Ascending aorta (tissue), 2 donors: Measurements from ENCODE around the gene UBALD2. TPM values are rescaled to one million over a fixed set of nuclear protein-coding genes. Genes with fewer than 3 reads are reported as not detected.

Experiments used
- DNase-seq, 2 donors: peaks; one replicate each; pipeline ENCODE4 v3.0.0-alpha.2; 2019; ENCODE audit warnings: low spot score in 2 of 2
- H3K27ac ChIP-seq, 2 donors: fragments of 200-600 bp; sonication (generic); one replicate each; pipeline ENCODE4 v1.5.1; 2016 to 2017; ENCODE audit warnings: mild to moderate bottlenecking in 1 of 2
- H3K27me3 ChIP-seq: fragments of 200-600 bp; sonication (generic); one replicate; pipeline ENCODE4 v1.5.1; 2017
- H3K36me3 ChIP-seq, 2 donors: fragments of 200-600 bp; sonication (generic); one replicate each; pipeline ENCODE4 v1.5.1; 2016
- H3K4me1 ChIP-seq, 2 donors: fragments of 200-600 bp; sonication (generic); one replicate each; pipeline ENCODE4 v1.5.1; 2016 to 2017; ENCODE audit warnings: mild to moderate bottlenecking in 1 of 2
- H3K4me3 ChIP-seq, 2 donors: fragments of 200-600 bp; sonication (generic); one replicate each; pipeline ENCODE4 v1.5.1; 2016 to 2017; ENCODE audit warnings: mild to moderate bottlenecking in 1 of 2
- H3K9me3 ChIP-seq, 2 donors: fragments of 200-600 bp; sonication (generic); one replicate each; pipeline ENCODE4 v1.5.1; 2016
- intact Hi-C: fragments of 100-400 bp; cut with DNase I; formaldehyde crosslinking; loops from one replicate; pipeline ENCODE4 v1.15.1; 2023
- total RNA-seq: library from RNA; depleted of rRNA; stranded (reverse); fragments of >200 nt; gene quantifications from one replicate; pipeline ENCODE4 v1.1.0, GENCODE V29; 2016
- TF ChIP-seq, protein P1 (sequence below), 3 experiments: fragments of 200-600 bp in 2 of 3; fragments of 450-650 bp in 1 of 3; sonication (generic) in 2 of 3; IDR thresholded peaks; one replicate each; pipeline ENCODE4 v1.5.1; 2016 to 2019; ENCODE audit warnings: antibody characterized with exemption in 3 of 3, mild to moderate bottlenecking in 1 of 3, moderate library complexity in 1 of 3

The UBALD2 gene
- total RNA-seq, 1 donor from 2014 or later: 15.9 TPM

DNA sequence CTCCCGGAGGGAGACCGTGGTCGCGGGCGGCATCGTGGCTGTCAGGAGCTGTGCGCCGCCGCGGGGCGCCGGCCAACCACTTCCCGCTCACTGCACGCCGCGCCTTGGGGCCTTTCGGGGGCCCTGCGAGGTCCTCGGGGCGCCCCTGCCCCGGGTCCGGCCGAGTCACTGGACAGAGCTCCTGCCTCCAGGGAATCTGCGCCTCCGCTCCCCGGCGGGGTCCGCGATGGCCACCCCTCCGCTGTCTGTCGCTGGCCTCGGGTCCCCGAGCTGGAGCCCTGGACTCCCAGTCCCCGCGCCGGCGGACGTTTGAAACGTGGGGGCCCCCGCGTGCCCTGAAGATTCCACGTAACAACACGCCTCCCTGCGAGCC is 42.8 kb downstream of the UBALD2 start, which contains the start of gene QRICH2:
QRICH2 (minus strand) TSS at position 311 of the 373 bp plus-strand sequence; CDS start at position 33, 278 bp downstream.
- Histone ChIP-seq H3K4me1 (no peaks in the 10 kb centered on the region), H3K27me3 (no peaks in the 10 kb centered on the region), H3K36me3 (peaks cover 34 to 51% of the 10 kb centered on the region in 2 donors), H3K27ac (no peak within 1 kb of the TSS), H3K9me3 (no peaks in the 10 kb centered on the region), H3K4me3 (no peak within 1 kb of the TSS)
- TF ChIP-seq, protein P1, sequence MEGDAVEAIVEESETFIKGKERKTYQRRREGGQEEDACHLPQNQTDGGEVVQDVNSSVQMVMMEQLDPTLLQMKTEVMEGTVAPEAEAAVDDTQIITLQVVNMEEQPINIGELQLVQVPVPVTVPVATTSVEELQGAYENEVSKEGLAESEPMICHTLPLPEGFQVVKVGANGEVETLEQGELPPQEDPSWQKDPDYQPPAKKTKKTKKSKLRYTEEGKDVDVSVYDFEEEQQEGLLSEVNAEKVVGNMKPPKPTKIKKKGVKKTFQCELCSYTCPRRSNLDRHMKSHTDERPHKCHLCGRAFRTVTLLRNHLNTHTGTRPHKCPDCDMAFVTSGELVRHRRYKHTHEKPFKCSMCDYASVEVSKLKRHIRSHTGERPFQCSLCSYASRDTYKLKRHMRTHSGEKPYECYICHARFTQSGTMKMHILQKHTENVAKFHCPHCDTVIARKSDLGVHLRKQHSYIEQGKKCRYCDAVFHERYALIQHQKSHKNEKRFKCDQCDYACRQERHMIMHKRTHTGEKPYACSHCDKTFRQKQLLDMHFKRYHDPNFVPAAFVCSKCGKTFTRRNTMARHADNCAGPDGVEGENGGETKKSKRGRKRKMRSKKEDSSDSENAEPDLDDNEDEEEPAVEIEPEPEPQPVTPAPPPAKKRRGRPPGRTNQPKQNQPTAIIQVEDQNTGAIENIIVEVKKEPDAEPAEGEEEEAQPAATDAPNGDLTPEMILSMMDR (IDR thresholded peaks at IDR 0.05): no peak
- no peak for DNase-seq
- intact Hi-C loops: no loop called here

- no peak overlapping the region for H3K4me3 ChIP-seq
- peaks cover 46 to 60% of the 10 kb centered on the region in 2 donors for H3K36me3 ChIP-seq
- no peaks in the 10 kb centered on the region for H3K27me3 ChIP-seq
- TF ChIP-seq, protein P1 (IDR thresholded peaks at IDR 0.05): no peak
- no peak for DNase-seq
- no peaks in the 10 kb centered on the region for H3K4me1 ChIP-seq
- no peaks in the 10 kb centered on the region for H3K9me3 ChIP-seq
- H3K27ac ChIP-seq: no peak overlapping the region
- intact Hi-C loops: no loop called here
Observed at GRCh38 chr17:76309461-76309860, 44.3 kb downstream of the UBALD2 start.

GRCh38 chr17:76312735-76313134 is 47.6 kb downstream of the UBALD2 start:
- TF ChIP-seq, protein P1 (IDR thresholded peaks at IDR 0.05): no peak
- intact Hi-C loops: no loop called here
- H3K4me3 ChIP-seq: no peak overlapping the region
- no peak overlapping the region for H3K27ac ChIP-seq
- no peaks in the 10 kb centered on the region for H3K9me3 ChIP-seq
- peaks cover 40 to 57% of the 10 kb centered on the region in 2 donors for H3K36me3 ChIP-seq
- DNase-seq: no peak
- H3K27me3 ChIP-seq: no peaks in the 10 kb centered on the region
- no peaks in the 10 kb centered on the region for H3K4me1 ChIP-seq

DNA sequence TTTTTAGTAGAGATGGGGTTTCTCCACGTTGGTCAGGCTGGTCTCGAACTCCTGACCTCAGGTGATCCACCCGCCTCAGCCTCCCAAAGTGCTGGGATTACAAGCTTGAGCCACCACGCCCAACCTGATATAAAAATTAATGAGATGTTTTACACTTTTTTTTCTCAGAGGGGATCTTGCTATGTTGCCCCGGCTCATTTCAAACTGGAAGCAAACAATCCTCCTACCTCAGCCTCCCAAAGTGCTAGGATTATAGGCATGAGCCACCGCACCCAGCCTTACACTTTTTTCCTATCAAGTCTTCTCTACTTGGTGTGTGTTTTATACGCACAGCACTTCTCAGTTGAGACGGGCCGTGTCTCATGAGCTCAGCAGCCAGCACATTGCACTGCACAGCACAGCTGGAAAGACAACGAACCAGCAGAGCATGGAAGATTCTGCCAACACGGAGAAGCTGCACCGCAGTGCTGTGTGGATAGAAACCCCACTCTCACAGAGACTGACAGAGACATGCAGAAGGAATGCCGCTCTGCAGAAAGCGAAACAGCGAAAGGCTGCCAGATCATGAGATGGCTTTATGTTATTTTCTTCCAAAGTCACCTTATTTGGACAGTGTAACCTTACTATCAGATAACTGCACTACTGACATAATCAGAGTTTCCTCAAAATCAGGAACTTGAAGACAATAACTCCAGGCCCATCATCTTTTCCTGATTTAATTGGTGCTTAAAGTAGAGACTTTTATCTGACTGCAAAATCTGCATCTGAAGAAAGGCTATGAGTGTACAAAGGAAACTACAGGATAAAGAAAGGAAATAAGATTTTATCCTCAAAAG is 49.5 kb downstream of the UBALD2 start:
- intact Hi-C loops: no loop called here
- Histone ChIP-seq H3K4me1 (no peaks in the 10 kb centered on the region), H3K27me3 (no peaks in the 10 kb centered on the region), H3K9me3 (no peaks in the 10 kb centered on the region), H3K36me3 (peaks cover 27 to 56% of the 10 kb centered on the region in 2 donors), H3K27ac (no peak overlapping the region), H3K4me3 (no peak overlapping the region)
- TF ChIP-seq, protein P1 (IDR thresholded peaks at IDR 0.05): no peak
- DNase-seq: no peak

DNA sequence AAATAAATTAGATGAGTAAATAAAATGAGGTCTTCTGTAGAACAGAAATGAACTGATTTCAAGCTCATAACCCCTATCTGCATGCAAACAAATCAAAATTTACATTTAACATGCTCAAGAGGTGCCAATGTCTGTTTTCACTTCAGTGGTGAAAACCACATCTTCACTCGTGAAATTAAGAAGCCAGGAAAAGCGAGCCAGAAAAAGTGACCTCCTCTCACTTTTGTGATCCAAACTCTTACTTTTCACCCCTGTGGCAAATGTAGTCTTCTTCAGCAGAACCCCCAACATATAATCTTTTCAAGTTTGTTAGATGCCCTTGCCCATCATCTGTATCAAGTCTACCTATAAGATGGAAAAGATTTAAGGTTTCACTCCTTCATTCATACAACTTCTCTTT is 52.4 kb downstream of the UBALD2 start:
- Histone ChIP-seq H3K4me1 (no peaks in the 10 kb centered on the region), H3K36me3 (peaks cover 13 to 36% of the 10 kb centered on the region in 2 donors), H3K4me3 (no peak overlapping the region), H3K27me3 (no peaks in the 10 kb centered on the region), H3K27ac (no peak overlapping the region), H3K9me3 (no peaks in the 10 kb centered on the region)
- no peak for DNase-seq
- TF ChIP-seq, protein P1 (IDR thresholded peaks at IDR 0.05): no peak
- intact Hi-C loops: no loop called here
